Activated naive CD8-positive, alpha-beta T cell treated with anti-CD3 and anti-CD28 coated beads, Interleukin-2, amount 10 ng/mL, durations not matched to agents 7 days and 5 days (primary cell): ENCODE data around the gene RNASE8. TPM values are rescaled to one million over a fixed set of nuclear protein-coding genes. Genes with fewer than 3 reads are reported as not detected.
"Not testable (repeated sequence)": the region's sequence is repeated elsewhere in the genome, so short reads cannot be mapped to it uniquely, and the experiment has no call there.

Experiments used
- ATAC-seq: fragments of 150-1000 bp; cut with Tn5 transposase; one replicate; pipeline ENCODE4 v1.10.0; 2021; ENCODE audit warnings: low read depth, moderate library complexity
- POLR2A ChIA-PET: fragments of 350-600 bp; sonication (Branson Sonifier 250); formaldehyde crosslinking; loops from one replicate; lab custom pipeline; 2021; ENCODE audit warnings: antibody characterized with exemption; lab: Charles Lee
- DNase-seq: peaks from one replicate; pipeline ENCODE4 v3.0.0; 2021
- H3K27ac Mint-ChIP-seq: one replicate; pipeline ENCODE4 v1.8.0; 2022; ENCODE audit warnings: mild to moderate bottlenecking, mixed read lengths
- H3K27me3 Mint-ChIP-seq: one replicate; pipeline ENCODE4 v1.8.0; 2022; ENCODE audit warnings: mild to moderate bottlenecking, moderate library complexity, mixed read lengths
- H3K36me3 Mint-ChIP-seq: one replicate; pipeline ENCODE4 v1.8.0; 2021; ENCODE audit warnings: mild to moderate bottlenecking, mixed read lengths
- H3K4me1 Mint-ChIP-seq: one replicate; pipeline ENCODE4 v1.8.0; 2021; ENCODE audit warnings: mixed read lengths
- H3K4me3 Mint-ChIP-seq: one replicate; pipeline ENCODE4 v1.8.0; 2022; ENCODE audit warnings: mild to moderate bottlenecking, moderate library complexity, mixed read lengths
- H3K9me3 Mint-ChIP-seq: one replicate; pipeline ENCODE4 v1.8.0; 2021; ENCODE audit warnings: mixed read lengths
- total RNA-seq, 2 experiments: library from RNA; stranded (reverse); gene quantifications; one replicate each; pipeline ENCODE4 v1.2.3, GENCODE V29; 2021

The RNASE8 gene, protein sequence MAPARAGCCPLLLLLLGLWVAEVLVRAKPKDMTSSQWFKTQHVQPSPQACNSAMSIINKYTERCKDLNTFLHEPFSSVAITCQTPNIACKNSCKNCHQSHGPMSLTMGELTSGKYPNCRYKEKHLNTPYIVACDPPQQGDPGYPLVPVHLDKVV
- total RNA-seq = not detected

DNA sequence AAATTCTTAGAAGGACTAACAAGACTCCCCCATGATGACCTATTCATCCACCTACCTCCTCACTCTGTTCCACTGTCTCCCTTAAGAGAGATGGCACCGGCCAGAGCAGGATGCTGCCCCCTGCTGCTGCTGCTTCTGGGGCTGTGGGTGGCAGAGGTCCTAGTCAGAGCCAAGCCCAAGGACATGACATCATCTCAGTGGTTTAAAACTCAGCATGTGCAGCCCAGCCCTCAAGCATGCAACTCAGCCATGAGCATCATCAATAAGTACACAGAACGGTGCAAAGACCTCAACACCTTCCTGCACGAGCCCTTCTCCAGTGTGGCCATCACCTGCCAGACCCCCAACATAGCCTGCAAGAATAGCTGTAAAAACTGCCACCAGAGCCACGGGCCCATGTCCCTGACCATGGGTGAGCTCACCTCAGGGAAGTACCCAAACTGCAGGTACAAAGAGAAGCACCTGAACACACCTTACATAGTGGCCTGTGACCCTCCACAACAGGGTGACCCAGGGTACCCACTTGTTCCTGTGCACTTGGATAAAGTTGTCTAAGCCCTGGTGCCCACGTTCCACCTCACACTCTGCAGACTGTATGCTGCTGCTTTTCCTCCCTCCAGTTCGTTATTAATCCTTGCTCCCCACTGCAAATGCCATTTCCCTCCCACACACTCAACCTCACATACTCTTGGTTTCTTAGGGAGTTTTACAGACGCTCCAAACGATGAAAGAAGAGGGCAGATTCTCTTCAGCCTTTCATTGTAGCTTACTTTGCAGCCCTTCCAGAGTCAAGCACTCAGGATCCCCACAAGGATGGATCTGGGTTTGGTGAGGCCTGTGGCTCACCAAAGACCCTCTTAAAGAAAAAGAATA is at the start of gene RNASE8:
RNASE8 (plus strand) TSS at position 20 of the 873 bp plus-strand sequence; CDS start at position 91, 71 bp downstream.
- H3K27me3 Mint-ChIP-seq = peaks cover 21% of the 10 kb centered on the region
- ATAC-seq (no peak), DNase-seq (no peak)
- no peaks in the 10 kb centered on the region for H3K9me3 Mint-ChIP-seq
- no peaks in the 10 kb centered on the region for H3K36me3 Mint-ChIP-seq
- H3K4me3 Mint-ChIP-seq = no peak within 1 kb of the TSS
- H3K4me1 Mint-ChIP-seq = peaks cover 5% of the 10 kb centered on the region
- no peak within 1 kb of the TSS for H3K27ac Mint-ChIP-seq
- POLR2A ChIA-PET = no interaction called here

DNA sequence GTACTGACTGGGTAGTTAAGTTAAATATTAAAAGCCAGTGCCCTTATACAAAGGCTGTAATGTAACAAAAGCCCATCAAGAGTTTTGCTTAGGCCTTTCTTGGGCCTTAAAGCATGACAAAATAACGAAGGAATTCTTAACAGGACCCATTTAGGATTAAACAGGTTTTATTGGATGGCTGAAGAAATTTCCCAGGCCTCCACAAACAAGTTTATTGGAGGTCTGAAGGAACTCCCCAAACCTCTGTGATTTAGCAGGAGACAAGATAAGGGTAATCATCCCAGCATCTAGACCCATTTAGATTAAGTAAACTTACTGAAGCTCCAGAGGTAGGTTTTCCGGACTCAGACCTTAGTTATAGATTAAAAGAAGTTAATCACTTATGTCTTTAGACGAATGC is 47.9 kb upstream of the RNASE8 start:
- ATAC-seq, H3K36me3 Mint-ChIP-seq, H3K4me1 Mint-ChIP-seq, H3K27ac Mint-ChIP-seq, DNase-seq, H3K4me3 Mint-ChIP-seq, POLR2A ChIA-PET, H3K9me3 Mint-ChIP-seq: not testable (repeated sequence)
- H3K27me3 Mint-ChIP-seq = peaks cover 19% of the 10 kb centered on the region

DNA sequence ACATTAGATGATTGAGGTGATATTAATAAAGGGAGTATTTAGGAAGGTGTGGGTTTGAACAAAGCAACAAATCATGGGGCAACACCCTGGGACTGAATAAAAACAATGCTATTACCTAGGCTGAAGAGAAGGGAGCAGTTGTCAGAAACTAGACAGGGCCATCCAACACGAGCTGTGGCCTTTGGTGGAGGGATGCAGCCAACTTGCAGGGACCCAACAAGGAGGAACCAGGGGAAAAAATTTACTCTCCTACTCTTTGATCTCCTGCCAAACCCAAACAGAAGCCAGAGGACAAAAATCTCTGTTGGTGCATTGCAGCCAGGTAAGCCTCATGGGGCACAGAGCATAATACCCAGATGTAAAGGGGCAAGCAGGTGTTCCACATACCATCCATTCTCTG is 46.5 kb upstream of the RNASE8 start:
- H3K27ac Mint-ChIP-seq = no peak overlapping the region
- DNase-seq = no peak
- no peak for ATAC-seq
- POLR2A ChIA-PET = interaction anchor here (0.6 kb wide), 1 partner anchor 98 kb away, joined by 3 read pairs; no protein-coding TSS in a partner anchor
- no peaks in the 10 kb centered on the region for H3K4me1 Mint-ChIP-seq
- H3K4me3 Mint-ChIP-seq = no peak overlapping the region
- H3K9me3 Mint-ChIP-seq = no peaks in the 10 kb centered on the region
- peaks cover 19% of the 10 kb centered on the region for H3K27me3 Mint-ChIP-seq
- H3K36me3 Mint-ChIP-seq = no peaks in the 10 kb centered on the region

DNA sequence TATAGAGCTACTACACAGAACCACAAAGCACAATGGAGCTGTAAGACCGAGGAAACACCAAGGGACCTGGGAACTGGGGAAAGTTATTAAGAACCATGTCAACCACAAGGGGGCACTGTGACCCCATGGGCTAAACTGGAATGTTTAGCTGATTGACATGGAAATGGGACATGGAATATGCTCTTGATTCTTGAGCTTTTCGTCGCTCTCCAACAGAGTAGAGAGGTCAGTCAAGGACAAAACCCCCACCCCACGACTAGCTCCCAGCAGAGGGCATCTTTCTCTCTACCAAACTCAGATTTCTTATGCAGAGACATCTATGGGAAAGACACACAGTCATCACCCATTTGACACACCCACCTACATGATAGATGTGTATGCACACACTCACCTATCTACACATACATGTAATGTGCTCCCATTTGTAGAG is 42.8 kb upstream of the RNASE8 start:
- ATAC-seq = peak; percentile 52
- H3K4me3 Mint-ChIP-seq = no peak overlapping the region
- DNase-seq = peak; percentile 69
- no peaks in the 10 kb centered on the region for H3K36me3 Mint-ChIP-seq
- POLR2A ChIA-PET = interaction anchor here (1.1 to 2.0 kb wide), 4 partner anchors 54 to 90 kb away, joined by 3 to 6 read pairs (median 3); no protein-coding TSS in a partner anchor
- H3K27me3 Mint-ChIP-seq = peaks cover 15% of the 10 kb centered on the region
- no peaks in the 10 kb centered on the region for H3K9me3 Mint-ChIP-seq
- no peak overlapping the region for H3K27ac Mint-ChIP-seq
- H3K4me1 Mint-ChIP-seq = no peaks in the 10 kb centered on the region

DNA sequence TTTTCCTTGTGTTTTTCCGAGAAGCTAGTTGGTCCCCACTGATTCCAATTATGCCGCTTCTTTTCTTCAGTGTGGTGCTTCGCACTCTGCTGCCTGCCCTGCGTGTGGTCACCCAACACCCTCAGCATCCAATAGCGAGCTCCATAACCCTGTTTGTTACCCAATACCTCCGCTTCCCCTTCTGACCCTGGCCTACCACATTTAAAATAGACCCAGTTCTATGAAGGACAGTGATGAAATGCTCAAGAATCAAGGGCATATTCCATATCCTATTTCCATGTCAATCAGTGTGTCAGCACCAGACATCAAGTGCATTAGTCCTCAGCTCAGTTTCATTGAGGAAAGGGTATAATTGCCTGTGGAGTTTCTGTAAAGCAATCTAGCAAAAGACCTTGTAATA is 42.3 kb upstream of the RNASE8 start:
- no peaks in the 10 kb centered on the region for H3K36me3 Mint-ChIP-seq
- no peaks in the 10 kb centered on the region for H3K9me3 Mint-ChIP-seq
- H3K27ac Mint-ChIP-seq = no peak overlapping the region
- peaks cover 13% of the 10 kb centered on the region for H3K27me3 Mint-ChIP-seq
- DNase-seq (no peak), ATAC-seq (no peak)
- no peak overlapping the region for H3K4me3 Mint-ChIP-seq
- H3K4me1 Mint-ChIP-seq = no peaks in the 10 kb centered on the region
- POLR2A ChIA-PET = interaction anchor here (1.1 to 2.0 kb wide), 4 partner anchors 53 to 89 kb away, joined by 3 to 6 read pairs (median 3); no protein-coding TSS in a partner anchor

DNA sequence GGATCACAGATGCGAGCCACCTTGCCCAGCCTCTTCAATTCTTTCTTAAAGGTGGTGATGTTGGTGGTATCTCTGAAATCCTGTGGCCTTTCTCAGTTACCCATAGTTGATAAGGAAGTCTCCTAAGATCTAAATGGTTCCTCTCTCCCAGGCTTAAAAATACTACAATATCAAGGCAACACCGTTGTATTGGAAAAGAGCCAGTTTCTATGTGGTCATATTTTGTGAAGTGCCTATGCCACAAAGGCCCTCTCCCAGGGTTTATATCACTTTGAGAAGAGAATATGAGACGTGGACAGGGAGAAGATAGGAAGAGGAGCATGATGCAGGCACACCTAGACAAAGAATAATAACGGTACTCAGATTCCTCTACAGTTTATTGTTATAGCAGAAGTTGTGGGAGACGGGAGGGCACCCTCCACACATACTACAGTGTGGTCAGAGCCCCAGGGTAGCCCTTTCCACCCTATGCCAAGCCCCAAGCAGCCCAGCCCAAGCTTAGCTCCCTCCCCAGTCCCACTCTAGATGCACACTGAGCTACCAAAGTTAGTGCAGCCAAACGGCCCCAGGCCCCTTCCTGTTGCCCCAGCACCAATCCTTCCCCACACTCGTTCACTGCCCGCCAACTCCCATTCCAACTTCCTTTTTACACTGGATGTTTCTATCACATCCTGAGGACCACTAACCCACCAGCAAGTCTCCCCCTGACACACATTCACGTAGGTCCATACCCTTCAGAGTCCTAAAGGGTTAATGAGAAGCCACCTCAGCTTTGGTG is 41.0 kb upstream of the RNASE8 start:
- Mint-ChIP-seq H3K27me3 (peaks cover 10% of the 10 kb centered on the region), H3K4me3 (no peak overlapping the region), H3K4me1 (no peaks in the 10 kb centered on the region), H3K36me3 (no peaks in the 10 kb centered on the region), H3K27ac (no peak overlapping the region), H3K9me3 (no peaks in the 10 kb centered on the region)
- no peak for ATAC-seq
- POLR2A ChIA-PET = interaction anchor here (2.0 kb wide), 1 partner anchor 88 kb away, joined by 6 read pairs; no protein-coding TSS in a partner anchor
- DNase-seq = no peak

DNA sequence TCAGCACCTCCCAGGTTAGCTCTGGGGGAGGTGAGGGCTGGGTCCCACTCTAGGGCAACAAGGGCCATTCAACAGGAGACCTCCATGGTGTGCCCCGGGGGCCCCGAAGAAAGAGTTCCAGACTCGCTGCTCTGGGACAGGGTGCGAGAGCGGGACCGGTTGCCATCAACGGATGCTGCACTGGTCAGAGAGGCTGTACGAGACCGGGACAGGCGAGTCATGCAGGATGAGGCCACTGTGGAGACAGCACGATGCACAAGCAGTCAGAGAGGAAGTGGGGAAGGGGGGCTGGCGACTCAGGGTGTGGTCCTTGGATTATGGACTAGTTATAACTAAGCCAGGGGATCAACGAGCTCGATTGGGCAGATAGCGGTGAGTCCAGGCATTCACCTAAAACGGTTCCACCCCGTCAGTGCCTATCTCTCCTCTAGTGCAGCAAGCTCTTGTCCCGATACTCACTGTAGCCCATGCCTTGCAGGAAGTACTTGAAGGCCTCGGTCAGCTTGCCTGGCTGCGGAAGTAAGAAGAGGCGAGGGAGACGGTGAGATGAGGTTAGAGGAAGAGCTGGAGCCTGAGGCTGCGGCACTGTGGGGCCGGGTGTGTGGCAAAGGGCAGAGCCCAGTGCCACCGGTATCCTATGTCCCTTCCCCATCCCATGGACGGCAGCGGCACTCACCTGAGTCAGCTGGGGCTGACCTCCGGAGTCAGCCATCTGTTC is 39.9 kb upstream of the RNASE8 start:
- H3K9me3 Mint-ChIP-seq = no peaks in the 10 kb centered on the region
- H3K27me3 Mint-ChIP-seq = peaks cover 14% of the 10 kb centered on the region
- DNase-seq (no peak), ATAC-seq (no peak)
- no peaks in the 10 kb centered on the region for H3K36me3 Mint-ChIP-seq
- H3K4me1 Mint-ChIP-seq = no peaks in the 10 kb centered on the region
- no peak overlapping the region for H3K27ac Mint-ChIP-seq
- POLR2A ChIA-PET = no interaction called here
- no peak overlapping the region for H3K4me3 Mint-ChIP-seq

DNA sequence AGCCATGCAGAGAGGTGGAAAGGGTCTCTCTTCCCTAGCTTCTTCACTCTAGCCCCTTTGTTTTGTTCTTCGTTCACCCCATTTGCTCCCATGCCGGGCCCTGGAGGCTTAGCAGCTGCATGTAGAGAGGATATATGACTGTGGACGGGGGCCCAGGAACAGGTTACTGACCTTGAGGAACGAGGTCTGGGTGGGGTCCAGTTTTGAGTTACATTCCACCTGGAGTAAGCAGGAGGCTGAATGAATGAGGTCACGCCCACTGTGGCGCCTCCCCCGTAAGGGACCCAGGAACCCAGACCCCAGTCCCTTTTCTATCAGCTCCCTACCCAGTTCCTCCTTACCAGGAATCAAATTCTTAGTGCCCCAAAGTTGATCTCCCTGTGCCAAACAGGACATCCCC is 39.3 kb upstream of the RNASE8 start:
- Mint-ChIP-seq H3K27me3 (peaks cover 12% of the 10 kb centered on the region), H3K4me3 (no peak overlapping the region), H3K36me3 (no peaks in the 10 kb centered on the region), H3K27ac (no peak overlapping the region), H3K9me3 (no peaks in the 10 kb centered on the region), H3K4me1 (peaks cover 1% of the 10 kb centered on the region)
- POLR2A ChIA-PET = no interaction called here
- no peak for DNase-seq
- no peak for ATAC-seq

DNA sequence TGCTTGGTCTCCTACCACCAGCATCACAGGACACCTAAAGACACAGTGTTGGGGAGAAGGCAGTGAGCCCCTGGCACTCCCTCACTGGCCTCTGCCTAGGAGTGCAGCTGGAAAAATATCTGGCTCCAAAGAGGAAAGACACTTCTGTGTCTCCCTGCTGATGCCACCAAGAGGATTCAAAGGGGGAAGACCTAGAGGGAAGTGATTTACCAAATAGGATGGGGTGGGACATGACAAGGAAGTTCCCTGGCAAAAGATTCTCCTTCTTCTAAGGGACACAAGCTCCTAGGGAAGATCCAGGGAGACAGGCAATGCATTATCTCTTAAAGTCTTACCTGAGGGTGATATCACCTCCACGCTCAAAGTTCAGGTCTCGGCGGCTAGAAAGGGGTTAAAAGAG is 38.8 kb upstream of the RNASE8 start:
- Mint-ChIP-seq H3K27me3 (peaks cover 16% of the 10 kb centered on the region), H3K9me3 (no peaks in the 10 kb centered on the region), H3K27ac (no peak overlapping the region), H3K4me3 (no peak overlapping the region), H3K36me3 (no peaks in the 10 kb centered on the region), H3K4me1 (peaks cover 2% of the 10 kb centered on the region)
- DNase-seq (no peak), ATAC-seq (no peak)
- POLR2A ChIA-PET = no interaction called here

DNA sequence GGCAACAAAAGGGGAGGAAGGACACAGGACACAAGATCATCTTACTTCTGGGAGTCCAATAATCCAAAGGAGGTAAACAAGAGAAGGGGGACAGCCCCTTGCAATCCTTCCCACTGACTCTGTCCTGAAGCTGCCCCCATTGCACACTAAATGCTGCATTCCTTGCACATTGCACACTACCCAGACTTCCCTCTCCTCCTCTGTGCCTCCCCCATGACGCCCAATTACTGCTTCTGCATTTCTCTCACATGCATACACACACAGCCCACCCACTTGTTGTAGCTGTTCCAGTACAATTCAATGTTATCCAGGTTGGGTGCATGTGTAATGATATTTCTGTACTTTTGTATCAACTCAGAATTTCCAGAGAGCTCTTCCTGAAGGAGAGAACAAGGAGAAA is 38.3 kb upstream of the RNASE8 start:
- Mint-ChIP-seq H3K27me3 (peaks cover 18% of the 10 kb centered on the region), H3K4me3 (no peak overlapping the region), H3K36me3 (no peaks in the 10 kb centered on the region), H3K9me3 (no peaks in the 10 kb centered on the region), H3K4me1 (peaks cover 8% of the 10 kb centered on the region), H3K27ac (no peak overlapping the region)
- ATAC-seq (no peak), DNase-seq (no peak)
- POLR2A ChIA-PET = no interaction called here

DNA sequence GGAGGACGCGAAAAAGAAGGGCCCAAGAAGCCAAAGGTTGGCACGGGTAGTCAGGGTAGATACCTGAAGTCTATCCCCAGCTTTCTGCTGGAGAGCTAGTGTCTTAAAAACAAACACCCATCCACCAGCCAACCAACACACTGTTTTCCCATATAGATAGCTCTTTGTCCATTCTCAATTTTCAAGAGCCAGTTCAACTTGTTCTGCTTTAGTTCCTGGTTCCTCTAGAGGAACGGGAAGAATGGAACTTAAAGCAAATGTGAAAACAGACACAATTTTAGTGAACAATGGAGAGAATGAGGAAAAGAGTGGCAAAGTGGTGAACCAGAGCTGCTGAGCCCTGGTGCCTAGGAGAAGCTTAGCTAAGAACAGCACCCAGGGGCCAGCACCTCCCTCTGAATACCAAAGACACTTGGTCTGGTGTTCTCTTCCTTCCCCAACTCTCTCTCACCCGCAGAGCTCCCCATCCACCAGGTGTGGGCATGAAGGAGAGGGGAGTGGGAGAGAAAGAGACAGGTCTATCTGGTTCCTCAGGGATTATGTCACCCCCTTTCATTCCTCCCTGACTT is 36.6 kb upstream of the RNASE8 start:
- ATAC-seq (no peak), DNase-seq (no peak)
- H3K4me1 Mint-ChIP-seq = peaks cover 10% of the 10 kb centered on the region
- no peak overlapping the region for H3K4me3 Mint-ChIP-seq
- H3K36me3 Mint-ChIP-seq = no peaks in the 10 kb centered on the region
- no peak overlapping the region for H3K27ac Mint-ChIP-seq
- H3K27me3 Mint-ChIP-seq = peaks cover 22% of the 10 kb centered on the region
- H3K9me3 Mint-ChIP-seq = no peaks in the 10 kb centered on the region
- POLR2A ChIA-PET = interaction anchor here (1.0 kb wide), 1 partner anchor 50 kb away, joined by 4 read pairs; the partner anchor contains the start of gene ARHGEF40

DNA sequence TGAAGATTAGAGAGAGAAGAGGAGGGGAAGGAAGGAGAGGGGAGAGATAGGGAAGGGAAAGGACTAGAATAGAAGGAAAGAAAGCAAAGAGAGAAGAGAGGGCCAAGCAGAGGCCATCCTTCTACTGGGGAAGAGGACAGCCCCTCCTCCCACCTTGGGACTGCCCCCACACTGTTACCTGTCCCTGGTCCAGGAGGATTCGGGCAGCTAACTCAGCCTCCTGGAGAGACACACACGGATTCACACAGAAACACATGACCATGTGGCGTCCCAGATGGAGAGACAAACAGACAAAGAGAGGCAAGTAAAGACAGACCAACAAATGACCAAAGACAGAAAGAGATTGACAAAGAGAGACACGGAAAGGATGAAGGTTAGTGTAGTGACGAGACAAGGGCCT is 34.9 kb upstream of the RNASE8 start:
- no peak for DNase-seq
- Mint-ChIP-seq H3K27ac (no peak overlapping the region), H3K9me3 (no peaks in the 10 kb centered on the region), H3K4me1 (peaks cover 10% of the 10 kb centered on the region), H3K27me3 (peaks cover 26% of the 10 kb centered on the region), H3K36me3 (no peaks in the 10 kb centered on the region), H3K4me3 (peak overlapping the region; percentile 1)
- ATAC-seq = no peak
- POLR2A ChIA-PET = interaction anchor here (0.7 kb wide), 1 partner anchor 57 kb away, joined by 6 read pairs; no protein-coding TSS in a partner anchor
